Measurements from ENCODE around the gene NPPA. TPM values are rescaled to one million over a fixed set of nuclear protein-coding genes. Genes with fewer than 3 reads are reported as not detected.
"Not testable (repeated sequence)": the region's sequence is repeated elsewhere in the genome, so short reads cannot be mapped to it uniquely, and the experiment has no call there.

Gene NPPA
- total RNA-seq, 1 experiment from 2014 or later = not detected

GRCh38 chr1:11894501-11894900, 46.9 kb upstream of the NPPA start:
- H3K4me2 ChIP-seq (ENCODE audit: low read length); H3K27me3 ChIP-seq (ENCODE audit: insufficient read depth, low read length); BruUV-seq (replicated peaks); CTCF ChIA-PET; H3K36me3 ChIP-seq (ENCODE audit: control insufficient read depth in 1 of 2, insufficient read depth in 2 of 2, low read length in 2 of 2); H4K20me1 ChIP-seq (ENCODE audit: insufficient read depth); ATAC-seq; H2AFZ ChIP-seq (ENCODE audit: low read depth, low read length, poor library complexity, severe bottlenecking); H3K4me3 ChIP-seq (replicated peaks in 1 of 2; ENCODE audit: low read depth in 1 of 2, low read length in 2 of 2); H3K9ac ChIP-seq (ENCODE audit: low read length); RAD21 ChIA-PET (ENCODE audit: low non-redundant PET in 1 of 2, low total read pairs in 2 of 2, uncharacterized antibody in 2 of 2, unreplicated experiment in 2 of 2); H3K27ac ChIP-seq (ENCODE audit: low read depth, low read length); DNase-seq (ENCODE audit: low read depth, low spot score); H3K9me3 ChIP-seq (ENCODE audit: control insufficient read depth in 1 of 2, insufficient read depth in 1 of 2, low read depth in 1 of 2, low read length in 2 of 2); H3K9me2 ChIP-seq (ENCODE audit: insufficient read depth); H3K79me2 ChIP-seq (ENCODE audit: insufficient read depth, low read length); POLR2A ChIA-PET: not testable (repeated sequence)
- H3K4me1 ChIP-seq (ENCODE audit: control insufficient read depth in 1 of 2, insufficient read depth in 2 of 2, low read length in 2 of 2) = peaks cover 3 to 11% of the 10 kb centered on the region in 2 experiments
- intact Hi-C loops (cut with micrococcal nuclease) = loop anchor here (1.0 to 5.0 kb wide), 2 partner anchors 56 to 857 kb away; no protein-coding TSS in a partner anchor

- POLR2A ChIA-PET = no interaction called here
- peak; percentile 99 for ATAC-seq
- no peak overlapping the region for H3K4me2 ChIP-seq (ENCODE audit: low read length)
- TF ChIP-seq MAX (IDR thresholded peaks at IDR 0.05) = no peak; the same call in 1 of the 2 replicates
- no peak for TF ChIP-seq REST (IDR thresholded peaks at IDR 0.05; ENCODE audit: low read depth)
- no peak for TF ChIP-seq SRF (IDR thresholded peaks at IDR 0.05; ENCODE audit: low read depth)
- TF ChIP-seq EZH2phosphoT487 (IDR thresholded peaks at IDR 0.05; ENCODE audit: borderline replicate concordance) = no peak
- TF ChIP-seq ZBTB33 (IDR thresholded peaks at IDR 0.05; ENCODE audit: extremely low read depth, insufficient replicate concordance, low read length) = no peak
- no peak for TF ChIP-seq POLR2A (IDR thresholded peaks at IDR 0.05; ENCODE audit: borderline replicate concordance, extremely low read depth, insufficient read depth, insufficient read length)
- TF ChIP-seq JUND (IDR thresholded peaks at IDR 0.05) = no peak
- no peak for TF ChIP-seq EGR1 (IDR thresholded peaks at IDR 0.05; ENCODE audit: low read depth)
- no peak for TF ChIP-seq ZNF274 (IDR thresholded peaks at IDR 0.05; ENCODE audit: low read depth, low read length)
- peak; percentile 94 for TF ChIP-seq RAD21 (IDR thresholded peaks at IDR 0.05; ENCODE audit: low read depth)
- no peak for TF ChIP-seq SIN3A (IDR thresholded peaks at IDR 0.05; ENCODE audit: low read depth)
- TF ChIP-seq ZFX (IDR thresholded peaks at IDR 0.05) = no peak
- TF ChIP-seq SP1 (IDR thresholded peaks at IDR 0.05; ENCODE audit: low read depth) = no peak
- TF ChIP-seq ELF1 (IDR thresholded peaks at IDR 0.05; ENCODE audit: borderline replicate concordance, low read depth) = no peak
- no peak for TF ChIP-seq FOSL1 (IDR thresholded peaks at IDR 0.05; ENCODE audit: low read depth)
Observed at GRCh38 chr1:11893907-11894251, 46.3 kb upstream of the NPPA start.

More at GRCh38 chr1:11893907-11894251, 46.3 kb upstream of the NPPA start:
- RAD21 ChIA-PET (ENCODE audit: low non-redundant PET in 1 of 2, low total read pairs in 2 of 2, uncharacterized antibody in 2 of 2, unreplicated experiment in 2 of 2) = no interaction called here
- H3K9me3 ChIP-seq (ENCODE audit: control insufficient read depth in 1 of 2, insufficient read depth in 1 of 2, low read depth in 1 of 2, low read length in 2 of 2) = no peaks in the 10 kb centered on the region
- no peak overlapping the region for H3K4me3 ChIP-seq (replicated peaks in 1 of 2; ENCODE audit: low read depth in 1 of 2, low read length in 2 of 2)
- H4K20me1 ChIP-seq (ENCODE audit: insufficient read depth) = no peaks in the 10 kb centered on the region
- H3K4me1 ChIP-seq (ENCODE audit: control insufficient read depth in 1 of 2, insufficient read depth in 2 of 2, low read length in 2 of 2) = peaks cover 3 to 11% of the 10 kb centered on the region in 2 experiments
- H3K79me2 ChIP-seq (ENCODE audit: insufficient read depth, low read length) = no peaks in the 10 kb centered on the region
- CTCF ChIA-PET = no interaction called here
- BruUV-seq (replicated peaks) = no TSS peak
- peak; percentile 34 for DNase-seq (ENCODE audit: low read depth, low spot score)
- H3K27ac ChIP-seq (ENCODE audit: low read depth, low read length) = no peak overlapping the region
- H3K36me3 ChIP-seq (ENCODE audit: control insufficient read depth in 1 of 2, insufficient read depth in 2 of 2, low read length in 2 of 2) = no peaks in the 10 kb centered on the region
- no peaks in the 10 kb centered on the region for H3K9me2 ChIP-seq (ENCODE audit: insufficient read depth)
- intact Hi-C loops (cut with micrococcal nuclease) = loop anchor here (1.0 to 5.0 kb wide), 3 partner anchors 29 to 857 kb away; no protein-coding TSS in a partner anchor
- no peak overlapping the region for H3K9ac ChIP-seq (ENCODE audit: low read length)
- no peaks in the 10 kb centered on the region for H3K27me3 ChIP-seq (ENCODE audit: insufficient read depth, low read length)
- no peak overlapping the region for H2AFZ ChIP-seq (ENCODE audit: low read depth, low read length, poor library complexity, severe bottlenecking)
